Pons (tissue), 1 donor: ENCODE results near the gene SCG3.

Experiments used
- DNase-seq: peaks from one replicate; pipeline ENCODE4 v3.0.0-alpha.2; 2016; ENCODE audit warnings: low spot score

Gene SCG3

GRCh38 chr15:51758645-51759044 is 77.3 kb downstream of the SCG3 start:
- DNase-seq, result peak; percentile 88

GRCh38 chr15:51759557-51760070 is 78.3 kb downstream of the SCG3 start:
- DNase-seq, result peak; percentile 69

- DNase-seq, result no peak
Observed at GRCh38 chr15:51760805-51761204, 79.5 kb downstream of the SCG3 start.

DNA sequence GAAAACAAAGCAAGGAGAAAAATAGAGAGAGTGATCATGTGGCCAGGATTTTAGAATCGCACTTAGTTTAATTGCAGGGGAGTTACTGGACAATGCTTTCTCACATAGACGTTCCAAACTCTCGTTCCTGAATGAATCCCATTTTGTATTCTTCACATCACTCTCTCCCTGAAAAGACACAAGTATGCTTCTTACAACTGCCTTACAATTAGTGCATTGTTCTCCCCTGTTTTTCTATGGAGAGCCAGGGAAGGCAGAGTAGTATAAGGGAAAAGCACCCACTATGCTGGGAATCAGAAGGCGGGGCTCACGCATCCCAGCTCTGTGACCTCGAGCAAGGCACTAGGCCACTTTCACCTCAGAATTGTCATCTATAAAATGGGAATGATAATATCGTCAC is 84.4 kb downstream of the SCG3 start:
- peak; percentile 100 for DNase-seq

GRCh38 chr15:51766341-51766740 is 85.0 kb downstream of the SCG3 start:
- peak; percentile 54 for DNase-seq

DNA sequence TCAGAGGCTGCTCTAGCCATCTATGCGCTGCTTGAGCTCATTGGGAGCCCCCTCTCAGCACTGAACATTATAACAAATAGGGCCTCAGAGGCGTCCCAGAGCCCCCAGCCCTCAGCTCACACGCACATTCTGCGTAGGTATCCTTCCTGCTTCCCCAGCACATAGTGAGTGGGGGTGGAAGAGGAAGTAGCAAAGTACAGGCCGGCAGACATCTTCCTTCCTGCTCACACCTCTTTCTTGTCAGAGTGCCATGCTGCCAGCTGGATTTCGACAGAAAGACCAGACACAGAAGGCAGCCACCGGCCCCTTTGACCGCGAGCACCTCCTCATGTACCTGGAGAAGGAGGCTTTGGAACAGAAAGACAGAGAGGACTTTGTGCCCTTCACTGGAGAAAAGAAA is 86.7 kb downstream of the SCG3 start:
- DNase-seq, result no peak
